ENCODE measurements around the gene NPTX1. TPM values are rescaled to one million over a fixed set of nuclear protein-coding genes. Genes with fewer than 3 reads are reported as not detected.

NPTX1 gene
- total and polyA plus RNA-seq, 4 donors: under 0.01 TPM; not detected in 3

DNA sequence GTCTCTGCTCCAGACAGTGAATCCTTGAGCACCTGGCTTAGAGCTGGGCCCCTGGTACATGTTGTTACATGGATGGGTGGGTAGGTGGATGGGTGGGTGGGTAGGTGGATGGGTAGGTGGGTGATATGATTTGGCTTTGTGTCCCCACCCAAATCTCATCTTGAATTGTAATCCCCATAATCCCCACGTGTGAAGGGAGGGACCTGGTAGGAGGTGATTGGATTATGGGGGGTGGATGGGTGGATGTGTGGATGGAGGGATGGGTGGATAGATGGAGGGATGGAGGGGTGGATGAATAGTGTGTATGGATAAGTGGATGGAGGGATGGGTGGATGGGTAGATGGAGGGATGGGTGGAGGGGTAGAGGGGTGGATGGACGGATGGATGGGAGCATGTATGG lies 26.6 kb upstream of the NPTX1 start:
- Histone ChIP-seq H3K27ac (ENCODE audit: low read depth in 1 of 2, low read length in 2 of 2) (no peak overlapping the region), H3K36me3 (ENCODE audit: control insufficient read depth in 4 of 4, insufficient read depth in 3 of 4, low read depth in 1 of 4, low read length in 3 of 4) (no peaks in the 10 kb centered on the region), H3K4me1 (ENCODE audit: control insufficient read depth in 4 of 4, insufficient read depth in 4 of 4, low read length in 3 of 4) (no peaks in the 10 kb centered on the region), H3K4me3 (ENCODE audit: low read depth in 1 of 3, low read length in 3 of 3) (no peak overlapping the region), H3K9me3 (ENCODE audit: control insufficient read depth in 4 of 4, low read length in 3 of 4) (no peaks in the 10 kb centered on the region), H3K9ac (ENCODE audit: low read depth in 1 of 2, low read length in 2 of 2) (no peak overlapping the region), H3K27me3 (ENCODE audit: control insufficient read depth in 4 of 4, insufficient read depth in 4 of 4, low read length in 3 of 4) (peaks cover 0 to 4% (median 1%) of the 10 kb centered on the region in 4 donors)
- 57% methylated on average over 2 of the region's 2 CpGs for WGBS
- TF ChIP-seq FOXA2 (IDR thresholded peaks at IDR 0.05) (no peak), FOXA1 (IDR thresholded peaks at IDR 0.05) (no peak), EGR1 (IDR thresholded peaks at IDR 0.05; ENCODE audit: low read depth in 2 of 2) (no peak), TAF1 (conservative IDR thresholded peaks at IDR 0.05) (no peak), SP1 (IDR thresholded peaks at IDR 0.05) (no peak), RAD21 (IDR thresholded peaks at IDR 0.05) (no peak), YY1 (IDR thresholded peaks at IDR 0.05) (no peak), JUND (IDR thresholded peaks at IDR 0.05) (no peak), HNF4G (IDR thresholded peaks at IDR 0.05) (no peak), NR2F2 (IDR thresholded peaks at IDR 0.05) (no peak), MAX (IDR thresholded peaks at IDR 0.05) (no peak)
- TF ChIP-seq, protein P1, sequence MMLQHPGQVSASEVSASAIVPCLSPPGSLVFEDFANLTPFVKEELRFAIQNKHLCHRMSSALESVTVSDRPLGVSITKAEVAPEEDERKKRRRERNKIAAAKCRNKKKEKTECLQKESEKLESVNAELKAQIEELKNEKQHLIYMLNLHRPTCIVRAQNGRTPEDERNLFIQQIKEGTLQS (IDR thresholded peaks at IDR 0.05): no peak
- no peak for DNase-seq (ENCODE audit: low spot score)

DNA sequence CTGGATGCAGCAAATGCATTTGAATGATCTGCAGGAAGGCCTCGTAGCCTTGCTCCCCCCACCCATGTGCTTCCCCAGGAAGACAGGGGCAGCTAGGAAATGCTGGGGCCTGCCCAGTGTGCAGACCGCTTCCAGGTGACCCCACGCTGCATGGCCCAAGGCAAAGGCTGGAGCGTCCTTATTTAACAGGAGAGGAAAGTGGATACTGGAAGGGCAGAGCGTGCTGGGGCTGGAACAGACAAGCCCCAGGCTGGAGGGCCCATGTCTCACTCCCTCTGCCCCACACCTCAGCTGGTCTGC lies 26.1 kb upstream of the NPTX1 start:
- DNase-seq (ENCODE audit: low spot score): no peak
- Histone ChIP-seq H3K27ac (ENCODE audit: low read depth in 1 of 2, low read length in 2 of 2) (no peak overlapping the region), H3K27me3 (ENCODE audit: control insufficient read depth in 4 of 4, insufficient read depth in 4 of 4, low read length in 3 of 4) (peaks cover 0 to 4% (median 1%) of the 10 kb centered on the region in 4 donors), H3K4me3 (ENCODE audit: low read depth in 1 of 3, low read length in 3 of 3) (no peak overlapping the region), H3K9me3 (ENCODE audit: control insufficient read depth in 4 of 4, low read length in 3 of 4) (no peaks in the 10 kb centered on the region), H3K9ac (ENCODE audit: low read depth in 1 of 2, low read length in 2 of 2) (no peak overlapping the region), H3K4me1 (ENCODE audit: control insufficient read depth in 4 of 4, insufficient read depth in 4 of 4, low read length in 3 of 4) (no peaks in the 10 kb centered on the region), H3K36me3 (ENCODE audit: control insufficient read depth in 4 of 4, insufficient read depth in 3 of 4, low read depth in 1 of 4, low read length in 3 of 4) (no peaks in the 10 kb centered on the region)
- TF ChIP-seq FOXA2 (IDR thresholded peaks at IDR 0.05) (no peak), GABPA (IDR thresholded peaks at IDR 0.05 in 1 of 2, conservative IDR thresholded peaks at IDR 0.05 in 1 of 2) (no peak), SP1 (IDR thresholded peaks at IDR 0.05) (no peak), HNF4A (conservative IDR thresholded peaks at IDR 0.05) (no peak)
- TF ChIP-seq, protein P2, sequence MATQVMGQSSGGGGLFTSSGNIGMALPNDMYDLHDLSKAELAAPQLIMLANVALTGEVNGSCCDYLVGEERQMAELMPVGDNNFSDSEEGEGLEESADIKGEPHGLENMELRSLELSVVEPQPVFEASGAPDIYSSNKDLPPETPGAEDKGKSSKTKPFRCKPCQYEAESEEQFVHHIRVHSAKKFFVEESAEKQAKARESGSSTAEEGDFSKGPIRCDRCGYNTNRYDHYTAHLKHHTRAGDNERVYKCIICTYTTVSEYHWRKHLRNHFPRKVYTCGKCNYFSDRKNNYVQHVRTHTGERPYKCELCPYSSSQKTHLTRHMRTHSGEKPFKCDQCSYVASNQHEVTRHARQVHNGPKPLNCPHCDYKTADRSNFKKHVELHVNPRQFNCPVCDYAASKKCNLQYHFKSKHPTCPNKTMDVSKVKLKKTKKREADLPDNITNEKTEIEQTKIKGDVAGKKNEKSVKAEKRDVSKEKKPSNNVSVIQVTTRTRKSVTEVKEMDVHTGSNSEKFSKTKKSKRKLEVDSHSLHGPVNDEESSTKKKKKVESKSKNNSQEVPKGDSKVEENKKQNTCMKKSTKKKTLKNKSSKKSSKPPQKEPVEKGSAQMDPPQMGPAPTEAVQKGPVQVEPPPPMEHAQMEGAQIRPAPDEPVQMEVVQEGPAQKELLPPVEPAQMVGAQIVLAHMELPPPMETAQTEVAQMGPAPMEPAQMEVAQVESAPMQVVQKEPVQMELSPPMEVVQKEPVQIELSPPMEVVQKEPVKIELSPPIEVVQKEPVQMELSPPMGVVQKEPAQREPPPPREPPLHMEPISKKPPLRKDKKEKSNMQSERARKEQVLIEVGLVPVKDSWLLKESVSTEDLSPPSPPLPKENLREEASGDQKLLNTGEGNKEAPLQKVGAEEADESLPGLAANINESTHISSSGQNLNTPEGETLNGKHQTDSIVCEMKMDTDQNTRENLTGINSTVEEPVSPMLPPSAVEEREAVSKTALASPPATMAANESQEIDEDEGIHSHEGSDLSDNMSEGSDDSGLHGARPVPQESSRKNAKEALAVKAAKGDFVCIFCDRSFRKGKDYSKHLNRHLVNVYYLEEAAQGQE (IDR thresholded peaks at IDR 0.05): no peak
- WGBS: 84% methylated on average over 5 of the region's 5 CpGs

GRCh38 chr17:80501741-80502577 lies 25.6 kb upstream of the NPTX1 start:
- Histone ChIP-seq H3K9ac (ENCODE audit: low read depth in 1 of 2, low read length in 2 of 2) (no peak overlapping the region), H3K4me3 (ENCODE audit: low read depth in 1 of 3, low read length in 3 of 3) (no peak overlapping the region), H3K27ac (ENCODE audit: low read depth in 1 of 2, low read length in 2 of 2) (no peak overlapping the region), H3K27me3 (ENCODE audit: control insufficient read depth in 4 of 4, insufficient read depth in 4 of 4, low read length in 3 of 4) (peaks cover 0 to 4% (median 1%) of the 10 kb centered on the region in 4 donors), H3K4me1 (ENCODE audit: control insufficient read depth in 4 of 4, insufficient read depth in 4 of 4, low read length in 3 of 4) (no peaks in the 10 kb centered on the region), H3K36me3 (ENCODE audit: control insufficient read depth in 4 of 4, insufficient read depth in 3 of 4, low read depth in 1 of 4, low read length in 3 of 4) (no peaks in the 10 kb centered on the region), H3K9me3 (ENCODE audit: control insufficient read depth in 4 of 4, low read length in 3 of 4) (no peaks in the 10 kb centered on the region)
- no peak for TF ChIP-seq JUND (IDR thresholded peaks at IDR 0.05)
- TF ChIP-seq HNF4G (IDR thresholded peaks at IDR 0.05): no peak
- TF ChIP-seq, protein P1 (IDR thresholded peaks at IDR 0.05): no peak
- TF ChIP-seq FOXA2 (IDR thresholded peaks at IDR 0.05): no peak
- no peak for TF ChIP-seq RXRA (IDR thresholded peaks at IDR 0.05)
- no peak for TF ChIP-seq EGR1 (IDR thresholded peaks at IDR 0.05; ENCODE audit: low read depth in 2 of 2)
- TF ChIP-seq SP1 (IDR thresholded peaks at IDR 0.05): no peak
- no peak for TF ChIP-seq ZBTB33 (IDR thresholded peaks at IDR 0.05)
- TF ChIP-seq YY1 (IDR thresholded peaks at IDR 0.05): no peak
- WGBS: 76% methylated on average over 24 of the region's 24 CpGs
- no peak for DNase-seq (ENCODE audit: low spot score)
